ENCODE data around the gene DNAL1.

- TF ChIP-seq, protein P1, sequence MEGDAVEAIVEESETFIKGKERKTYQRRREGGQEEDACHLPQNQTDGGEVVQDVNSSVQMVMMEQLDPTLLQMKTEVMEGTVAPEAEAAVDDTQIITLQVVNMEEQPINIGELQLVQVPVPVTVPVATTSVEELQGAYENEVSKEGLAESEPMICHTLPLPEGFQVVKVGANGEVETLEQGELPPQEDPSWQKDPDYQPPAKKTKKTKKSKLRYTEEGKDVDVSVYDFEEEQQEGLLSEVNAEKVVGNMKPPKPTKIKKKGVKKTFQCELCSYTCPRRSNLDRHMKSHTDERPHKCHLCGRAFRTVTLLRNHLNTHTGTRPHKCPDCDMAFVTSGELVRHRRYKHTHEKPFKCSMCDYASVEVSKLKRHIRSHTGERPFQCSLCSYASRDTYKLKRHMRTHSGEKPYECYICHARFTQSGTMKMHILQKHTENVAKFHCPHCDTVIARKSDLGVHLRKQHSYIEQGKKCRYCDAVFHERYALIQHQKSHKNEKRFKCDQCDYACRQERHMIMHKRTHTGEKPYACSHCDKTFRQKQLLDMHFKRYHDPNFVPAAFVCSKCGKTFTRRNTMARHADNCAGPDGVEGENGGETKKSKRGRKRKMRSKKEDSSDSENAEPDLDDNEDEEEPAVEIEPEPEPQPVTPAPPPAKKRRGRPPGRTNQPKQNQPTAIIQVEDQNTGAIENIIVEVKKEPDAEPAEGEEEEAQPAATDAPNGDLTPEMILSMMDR (IDR thresholded peaks at IDR 0.05 in 8 of 11, conservative IDR thresholded peaks at IDR 0.05 in 3 of 11), result no peak
- TF ChIP-seq POLR2A (IDR thresholded peaks at IDR 0.05), result no peak
- TF ChIP-seq POLR2AphosphoS5 (IDR thresholded peaks at IDR 0.05), result no peak
These were observed 79.9 kb downstream of the DNAL1 start for GRCh38 chr14:73724696-73725095.
